GM21528 (cell line): ENCODE results near the gene UST.
"Not testable (repeated sequence)": the region's sequence is repeated elsewhere in the genome, so short reads cannot be mapped to it uniquely, and the experiment has no call there.

ENCODE experiments used
- ATAC-seq: cut with Tn5 transposase; IDR thresholded peaks from one replicate; pipeline ENCODE4 v1.9.1; 2021; ENCODE audit warnings: mild to moderate bottlenecking, moderate library complexity; ENCODE audit not compliant: unreplicated experiment, low FRiP score

The UST gene

DNA sequence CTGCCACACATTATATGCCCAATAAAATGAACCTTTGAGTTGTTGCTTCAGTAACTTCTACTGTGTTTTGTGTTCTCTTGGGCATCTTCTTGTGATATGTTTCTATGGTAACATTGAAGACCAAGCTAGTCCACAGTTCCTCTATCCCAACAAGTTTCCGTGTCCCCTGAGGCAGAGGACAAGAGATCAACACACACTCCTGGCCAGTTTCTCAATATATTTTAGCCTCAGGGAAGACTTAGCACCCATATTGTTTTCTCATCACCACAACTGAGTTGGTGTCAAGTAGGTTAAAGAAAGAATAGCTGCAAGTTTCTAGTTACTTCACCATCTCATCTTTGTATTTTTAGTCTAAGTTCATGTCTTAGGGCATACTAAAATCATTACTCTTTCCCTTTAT, 277.5 kb downstream of the UST start:
- no peak for ATAC-seq

GRCh38 chr6:149025061-149025460, 278.2 kb downstream of the UST start:
- ATAC-seq = no peak

DNA sequence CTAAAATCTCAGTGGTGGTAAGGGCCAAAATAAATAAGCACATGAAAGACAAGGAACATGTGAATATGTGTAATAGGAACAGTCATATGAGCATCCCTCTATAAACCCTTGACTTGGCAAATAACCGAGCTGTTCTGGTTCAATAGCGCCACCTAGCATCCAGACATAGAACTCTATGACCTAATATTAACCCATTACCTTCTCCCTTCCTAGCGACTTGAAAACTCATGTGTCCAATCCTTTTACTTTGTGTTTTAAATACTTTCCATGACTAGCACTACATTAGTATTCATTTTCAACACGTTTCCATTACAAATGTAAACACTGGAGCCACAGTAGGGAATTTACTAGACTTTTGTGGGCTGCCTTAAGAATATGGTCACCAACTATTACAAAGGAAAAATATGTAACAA, 279.7 kb downstream of the UST start:
- no peak for ATAC-seq

DNA sequence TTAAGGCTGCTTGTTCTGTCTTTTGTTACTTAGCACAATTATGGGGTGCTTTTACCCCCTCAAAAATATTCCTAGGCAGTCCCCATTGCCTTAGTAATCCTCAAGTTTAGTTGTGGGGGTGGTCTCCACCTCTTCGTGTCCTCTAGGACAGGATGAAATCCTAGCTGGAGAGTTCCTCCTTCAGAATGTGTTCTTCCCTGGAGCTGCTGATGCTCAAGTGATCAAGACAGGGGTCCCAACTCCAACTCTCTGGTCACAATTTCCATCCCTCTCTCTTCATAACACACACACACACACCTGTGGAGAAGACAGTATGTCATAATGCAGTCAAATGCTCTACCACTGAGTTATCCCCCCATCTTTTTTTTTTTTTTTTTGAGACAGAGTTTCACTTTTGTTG, 280.7 kb downstream of the UST start:
- ATAC-seq = no peak

DNA sequence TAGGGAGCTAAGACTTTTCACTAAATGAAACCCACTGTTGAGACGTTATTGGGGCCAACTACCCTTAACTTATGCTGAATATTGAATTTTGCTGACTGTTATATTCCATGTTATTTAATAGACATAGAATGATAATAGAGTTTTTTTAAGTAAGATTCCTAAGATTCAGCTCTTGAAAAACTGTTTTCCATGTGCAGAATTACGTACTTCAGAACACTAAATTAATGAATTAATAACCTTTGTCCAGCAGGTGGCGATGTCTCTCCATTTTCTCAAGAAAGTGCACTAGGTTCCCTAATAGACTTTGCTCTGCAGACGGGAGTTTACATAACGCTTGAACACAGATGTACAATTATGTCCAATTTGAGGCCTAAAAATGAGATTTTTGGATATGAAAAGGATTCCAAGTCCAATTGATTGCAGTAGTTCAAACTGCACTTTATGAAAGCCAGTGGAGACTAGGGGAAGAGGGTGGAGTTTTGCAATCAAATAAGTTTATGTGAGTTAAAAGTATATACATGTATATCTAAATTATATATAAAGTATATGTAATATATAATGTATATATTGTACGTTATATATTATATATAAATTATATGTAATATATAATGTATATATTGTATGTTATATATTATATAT, 282.1 kb downstream of the UST start:
- no peak for ATAC-seq

DNA sequence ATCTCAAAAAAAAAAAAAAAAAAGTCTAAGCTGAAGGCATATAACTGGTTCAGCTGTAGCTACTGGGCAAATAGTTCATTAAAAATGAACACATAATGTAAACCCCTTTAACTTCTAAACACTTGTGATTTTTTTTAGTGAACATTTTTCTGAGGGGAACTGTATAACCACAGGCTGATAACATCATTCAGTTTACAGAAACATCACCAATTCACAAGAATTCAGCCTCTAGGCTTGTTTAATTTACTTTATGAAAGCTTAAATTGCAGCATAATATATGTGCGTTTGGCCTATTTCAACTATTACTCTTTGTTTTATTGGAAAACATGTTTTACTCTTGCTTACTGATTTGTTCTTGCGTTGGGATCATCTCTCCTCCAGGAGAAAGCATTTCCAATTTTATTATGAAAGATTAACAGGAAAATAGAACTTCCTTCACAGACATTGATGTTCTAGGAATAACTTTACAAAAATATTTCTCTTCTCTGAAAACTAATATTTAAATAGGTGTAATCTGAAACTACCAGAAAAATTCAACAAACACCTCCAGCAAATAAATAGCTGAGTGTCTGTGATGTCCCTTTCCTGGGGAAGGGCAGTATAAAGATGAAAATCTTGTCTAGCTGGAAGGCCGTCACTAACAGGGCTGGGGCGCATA, 284.5 kb downstream of the UST start:
- no peak for ATAC-seq

- peak; percentile 19 for ATAC-seq
Observed at GRCh38 chr6:149031859-149032598, 285.2 kb downstream of the UST start.

DNA sequence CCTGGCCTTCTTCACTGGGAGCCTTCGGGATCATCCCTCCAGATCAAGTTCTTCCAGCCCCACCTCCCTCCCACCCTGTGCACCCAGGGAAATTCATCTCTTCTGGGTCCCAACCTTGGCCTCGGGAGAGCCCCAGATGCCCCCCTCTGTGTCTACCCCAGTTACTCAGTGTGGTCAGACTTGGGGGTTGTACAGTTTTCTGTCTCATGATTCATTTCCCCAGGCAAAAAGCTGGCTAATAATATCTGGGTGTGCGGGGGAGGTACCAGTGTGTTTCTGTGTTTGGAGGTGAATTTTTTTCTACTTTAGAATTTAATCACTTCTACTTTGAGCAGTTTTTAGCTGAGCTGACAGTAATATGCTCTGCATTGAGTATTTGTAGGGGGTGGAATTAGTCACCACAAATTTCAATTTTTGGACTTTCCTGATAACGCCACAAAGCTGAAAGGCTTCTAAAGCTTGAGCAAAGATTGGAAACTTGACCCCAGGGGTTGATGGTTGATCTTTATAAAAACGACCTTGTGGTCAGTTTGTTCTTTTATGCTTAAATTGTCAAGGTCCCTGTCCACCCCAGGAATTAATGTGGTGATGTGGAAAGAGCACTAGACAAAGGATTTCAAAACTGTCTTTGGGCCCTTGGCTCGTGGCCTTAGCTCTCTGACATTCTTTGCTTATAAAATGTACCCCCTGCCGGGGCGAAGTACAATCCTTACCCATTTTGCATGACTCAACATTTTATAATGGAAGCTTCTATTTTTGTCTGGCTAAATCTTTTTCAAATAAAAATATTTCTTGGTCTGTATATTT, 286.0 kb downstream of the UST start:
- peak; percentile 76 for ATAC-seq

- no peak for ATAC-seq
Observed at GRCh38 chr6:149033454-149033853, 286.6 kb downstream of the UST start.

DNA sequence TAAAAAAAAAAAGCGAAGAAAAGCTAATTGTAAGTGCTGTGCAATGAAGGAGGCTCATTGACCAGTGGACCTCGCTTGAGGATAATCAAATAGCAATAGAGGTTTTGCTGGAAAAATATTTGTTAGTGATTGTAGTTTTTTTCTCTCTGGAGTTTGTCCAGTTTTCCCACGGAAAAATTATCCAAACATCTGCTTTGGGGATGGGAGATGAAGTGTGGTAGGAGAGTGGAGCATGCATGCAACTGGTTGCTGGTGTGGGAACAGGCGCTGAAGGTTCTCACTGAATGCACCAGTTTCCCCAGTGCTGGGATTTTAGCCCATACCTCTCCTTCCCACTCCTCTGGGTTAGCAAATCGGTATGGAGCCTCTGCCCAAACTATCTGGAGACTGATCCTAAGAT, 288.9 kb downstream of the UST start:
- ATAC-seq = no peak

DNA sequence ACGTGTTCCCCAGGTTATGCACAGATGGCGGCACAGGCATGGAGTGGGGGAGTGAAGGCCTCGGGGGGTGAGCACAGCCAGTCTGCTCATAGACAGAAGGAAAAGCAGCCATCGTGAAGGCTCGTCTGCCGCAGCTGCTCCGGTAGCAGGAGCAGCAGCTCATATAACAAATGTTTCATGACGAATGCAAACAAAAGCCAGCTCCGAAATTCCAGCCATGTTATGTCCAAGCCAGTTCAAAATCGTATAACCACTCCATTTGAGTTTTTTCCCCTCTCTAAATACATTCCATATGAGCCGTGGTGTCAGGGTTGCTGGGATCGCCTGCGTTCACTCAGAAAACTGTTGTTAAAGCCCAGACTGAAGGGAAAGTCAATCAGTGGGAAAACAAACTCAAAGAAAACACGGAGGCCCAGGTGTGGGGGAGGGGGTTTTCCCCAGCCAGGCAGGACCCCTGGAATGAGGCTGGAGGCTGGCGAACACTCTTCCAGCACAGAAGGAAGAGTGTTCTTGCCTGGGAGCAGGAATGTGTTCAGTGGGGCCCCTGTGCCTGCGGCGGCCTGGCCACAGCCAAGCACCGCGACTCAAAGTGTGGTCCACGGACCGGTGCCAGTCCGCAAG, 290.3 kb downstream of the UST start:
- ATAC-seq = no peak

DNA sequence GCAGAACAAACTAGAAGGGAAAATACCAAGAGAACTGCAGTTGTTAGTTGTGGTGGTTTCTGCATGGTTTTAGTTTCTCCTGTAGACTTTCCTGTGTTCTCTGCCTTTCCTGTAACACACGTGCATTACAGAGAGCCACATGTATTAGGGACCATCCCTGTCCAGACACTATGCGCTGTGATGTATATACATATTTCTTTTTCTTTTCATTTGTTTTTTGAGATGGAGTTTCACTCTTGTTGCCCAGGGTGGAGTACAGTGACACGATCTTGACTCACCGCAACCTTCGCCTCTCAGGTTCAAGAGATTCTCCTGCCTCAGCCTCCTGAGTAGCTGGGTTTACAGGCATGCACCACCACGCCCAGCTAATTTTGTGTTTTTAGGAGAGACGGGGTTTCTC, 292.2 kb downstream of the UST start:
- ATAC-seq = not testable (repeated sequence)

DNA sequence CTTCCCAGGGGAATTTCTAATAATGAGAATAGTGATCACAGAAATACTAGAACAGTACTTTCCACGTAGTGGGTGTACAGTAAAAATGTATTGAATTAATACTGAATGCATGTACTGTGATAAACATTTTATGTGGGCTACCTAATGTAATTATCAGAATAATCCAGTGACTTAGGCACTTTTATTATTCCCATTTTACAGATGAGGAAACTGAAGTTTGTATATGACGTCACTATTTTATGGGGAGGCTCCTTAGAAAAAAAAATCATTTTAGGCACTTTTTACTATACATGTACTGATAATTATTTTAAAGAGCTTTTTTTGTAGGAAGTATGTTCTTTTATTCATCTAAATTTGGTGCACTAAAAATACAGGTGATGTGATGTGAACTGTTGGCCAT, 295.1 kb downstream of the UST start:
- ATAC-seq = no peak

- ATAC-seq = no peak
Observed at GRCh38 chr6:149043476-149044130, 296.8 kb downstream of the UST start.

GRCh38 chr6:149044528-149044927, 297.7 kb downstream of the UST start:
- no peak for ATAC-seq

- ATAC-seq = no peak
Observed at GRCh38 chr6:149045404-149045803, 298.6 kb downstream of the UST start.

DNA sequence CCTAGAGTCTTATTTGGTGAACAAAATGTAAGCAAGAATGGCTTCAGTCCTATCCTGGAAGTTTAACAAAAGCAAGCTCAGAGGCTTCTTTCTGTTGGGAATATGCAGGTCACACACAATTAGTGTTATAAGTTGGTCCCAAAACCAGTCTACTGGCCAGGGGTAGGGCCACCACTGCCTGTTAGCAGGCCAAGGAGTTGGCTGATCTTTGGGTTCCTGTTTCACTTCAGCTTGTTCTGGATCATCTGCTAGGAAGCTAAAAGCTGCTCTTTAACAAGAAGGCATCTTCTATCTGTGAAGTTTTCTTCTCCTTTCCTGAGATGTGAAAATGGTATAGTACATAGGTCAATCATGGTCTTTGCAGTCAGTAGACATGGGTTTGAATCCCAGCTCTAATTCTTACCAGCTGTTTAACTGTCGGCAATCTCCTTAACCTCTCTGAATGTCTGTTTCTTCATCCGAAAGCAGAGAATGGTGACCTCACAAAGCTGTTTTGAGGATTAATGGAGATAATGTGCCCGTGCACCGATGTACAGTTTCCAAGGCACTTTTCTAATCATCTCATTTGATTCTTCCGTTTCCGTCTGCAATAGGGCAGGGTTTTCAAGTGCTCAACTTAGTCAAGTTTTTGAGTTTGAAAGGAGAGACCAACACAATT, 299.5 kb downstream of the UST start:
- ATAC-seq = no peak

DNA sequence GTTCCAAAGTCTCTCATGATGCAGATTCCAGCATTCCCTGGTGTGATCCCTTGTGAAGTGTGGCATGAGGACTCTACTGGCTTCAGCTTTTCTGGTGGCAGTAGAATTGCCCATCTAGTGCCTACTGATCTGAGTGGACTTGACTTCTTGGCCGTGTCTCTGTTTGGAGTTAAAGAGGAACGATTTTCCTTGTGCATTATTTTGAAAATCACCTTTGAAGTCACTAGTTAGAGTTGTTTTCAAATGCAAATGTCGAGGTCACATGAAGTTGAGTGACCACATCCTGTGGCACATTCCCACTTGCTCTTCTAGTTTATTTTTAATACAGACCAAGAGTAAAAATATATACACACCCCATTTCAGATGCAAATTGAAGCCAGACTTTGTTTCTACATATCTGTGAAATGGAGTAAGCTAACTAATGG, 300.0 kb downstream of the UST start:
- ATAC-seq = peak; percentile 65

DNA sequence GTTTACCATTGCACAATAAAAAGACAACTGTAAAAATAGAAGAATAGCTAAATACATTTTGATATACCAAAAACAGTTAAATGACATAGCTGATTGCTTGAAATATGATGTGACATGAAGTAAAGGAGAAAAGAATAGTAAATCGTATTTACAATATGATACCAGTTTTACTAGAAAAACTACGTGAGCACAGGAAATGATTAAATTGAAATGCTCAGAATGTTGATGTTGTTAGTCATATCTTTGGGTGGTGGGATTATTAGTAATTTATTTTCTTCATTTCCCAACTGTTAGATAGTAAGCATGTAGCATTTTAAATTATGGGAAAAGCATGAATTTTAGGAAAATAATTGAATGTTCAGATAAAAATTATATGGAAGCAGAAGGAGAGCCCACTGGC, 302.4 kb downstream of the UST start:
- ATAC-seq = no peak

GRCh38 chr6:149050160-149050559, 303.3 kb downstream of the UST start:
- no peak for ATAC-seq
